Neural cell (in vitro differentiated cells): ENCODE data around the gene SLC8A1.
A peak's percentile ranks its signal among the peaks of the same experiment; 100 is the strongest.

Experiments
- EP300 ChIP-seq: fragments of 450-650 bp; conservative IDR thresholded peaks from 2 replicates; pipeline ENCODE4 v1.6.1; 2014; ENCODE audit warnings: antibody characterized with exemption, mild to moderate bottlenecking, moderate library complexity; ENCODE audit not compliant: poor library complexity, severe bottlenecking
- EZH2 ChIP-seq: fragments of 200-600, 300-800 bp; shearing (Covaris generic), sonication (generic); IDR thresholded peaks from 2 replicates; pipeline ENCODE4 v1.6.1; 2014; ENCODE audit warnings: antibody characterized with exemption, low read length, borderline replicate concordance, mild to moderate bottlenecking; ENCODE audit not compliant: insufficient read depth, poor library complexity, severe bottlenecking
- POLR2AphosphoS5 ChIP-seq: IDR thresholded peaks from 2 replicates; pipeline ENCODE4 v1.6.1; 2012
- RAD21 ChIP-seq: fragments of 450-650 bp; conservative IDR thresholded peaks from 2 replicates; pipeline ENCODE4 v1.6.1; 2014; ENCODE audit warnings: antibody characterized with exemption, mild to moderate bottlenecking, moderate library complexity
- SMC3 ChIP-seq: fragments of 450-650 bp; conservative IDR thresholded peaks from 2 replicates; pipeline ENCODE4 v1.6.1; 2014; ENCODE audit warnings: antibody characterized with exemption, mild to moderate bottlenecking, moderate library complexity; ENCODE audit not compliant: poor library complexity
- TAF1 ChIP-seq: IDR thresholded peaks from 2 replicates; pipeline ENCODE4 v1.6.1; 2012; ENCODE audit warnings: low read depth
- TF ChIP-seq, protein P1 (sequence below): fragments of 450-650 bp; IDR thresholded peaks from 2 replicates; pipeline ENCODE4 v1.5.1; 2014; ENCODE audit warnings: antibody characterized with exemption, mild to moderate bottlenecking, moderate library complexity; ENCODE audit not compliant: poor library complexity, severe bottlenecking

DNA sequence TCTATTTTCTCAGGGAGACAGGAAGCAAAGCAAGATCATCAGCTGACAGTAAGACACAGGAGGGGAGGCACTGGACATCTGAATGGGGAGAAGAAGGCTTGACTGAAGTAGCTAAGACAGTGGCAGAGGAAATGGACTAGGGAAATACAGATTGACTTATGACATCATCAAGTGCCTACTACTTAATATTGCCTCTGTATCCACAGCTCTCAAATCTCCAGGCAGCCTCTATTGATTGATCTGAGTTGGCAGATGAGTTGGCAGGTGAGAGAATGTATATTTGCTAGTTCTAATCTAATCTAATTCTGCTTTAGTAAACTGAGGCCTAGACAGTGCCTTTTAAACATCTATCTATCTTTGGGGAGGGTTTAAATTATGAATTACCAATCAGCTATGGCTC is 242.1 kb downstream of the SLC8A1 start:
- TF ChIP-seq, protein P1, sequence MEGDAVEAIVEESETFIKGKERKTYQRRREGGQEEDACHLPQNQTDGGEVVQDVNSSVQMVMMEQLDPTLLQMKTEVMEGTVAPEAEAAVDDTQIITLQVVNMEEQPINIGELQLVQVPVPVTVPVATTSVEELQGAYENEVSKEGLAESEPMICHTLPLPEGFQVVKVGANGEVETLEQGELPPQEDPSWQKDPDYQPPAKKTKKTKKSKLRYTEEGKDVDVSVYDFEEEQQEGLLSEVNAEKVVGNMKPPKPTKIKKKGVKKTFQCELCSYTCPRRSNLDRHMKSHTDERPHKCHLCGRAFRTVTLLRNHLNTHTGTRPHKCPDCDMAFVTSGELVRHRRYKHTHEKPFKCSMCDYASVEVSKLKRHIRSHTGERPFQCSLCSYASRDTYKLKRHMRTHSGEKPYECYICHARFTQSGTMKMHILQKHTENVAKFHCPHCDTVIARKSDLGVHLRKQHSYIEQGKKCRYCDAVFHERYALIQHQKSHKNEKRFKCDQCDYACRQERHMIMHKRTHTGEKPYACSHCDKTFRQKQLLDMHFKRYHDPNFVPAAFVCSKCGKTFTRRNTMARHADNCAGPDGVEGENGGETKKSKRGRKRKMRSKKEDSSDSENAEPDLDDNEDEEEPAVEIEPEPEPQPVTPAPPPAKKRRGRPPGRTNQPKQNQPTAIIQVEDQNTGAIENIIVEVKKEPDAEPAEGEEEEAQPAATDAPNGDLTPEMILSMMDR: no peak
- TF ChIP-seq POLR2AphosphoS5 (no peak), EZH2 (no peak), SMC3 (no peak), RAD21 (no peak), TAF1 (no peak), EP300 (peak; percentile 44)
